ENCODE measurements around the gene ONECUT3. TPM values are rescaled to one million over a fixed set of nuclear protein-coding genes. Genes with fewer than 3 reads are reported as not detected.

The ONECUT3 gene
- total RNA-seq, 1 donor from 2014 or later: 0.94 TPM

- H3K4me3 Mint-ChIP-seq: no peak overlapping the region
- no peak overlapping the region for H3K27ac Mint-ChIP-seq
- no peaks in the 10 kb centered on the region for H3K9me3 Mint-ChIP-seq
- H3K4me1 Mint-ChIP-seq (ENCODE audit: unreplicated experiment): peaks cover 8% of the 10 kb centered on the region
- H3K27me3 Mint-ChIP-seq: peaks cover 5% of the 10 kb centered on the region
- no peak for DNase-seq (ENCODE audit: extremely low spot score, unreplicated experiment)
- TF ChIP-seq, protein P1, sequence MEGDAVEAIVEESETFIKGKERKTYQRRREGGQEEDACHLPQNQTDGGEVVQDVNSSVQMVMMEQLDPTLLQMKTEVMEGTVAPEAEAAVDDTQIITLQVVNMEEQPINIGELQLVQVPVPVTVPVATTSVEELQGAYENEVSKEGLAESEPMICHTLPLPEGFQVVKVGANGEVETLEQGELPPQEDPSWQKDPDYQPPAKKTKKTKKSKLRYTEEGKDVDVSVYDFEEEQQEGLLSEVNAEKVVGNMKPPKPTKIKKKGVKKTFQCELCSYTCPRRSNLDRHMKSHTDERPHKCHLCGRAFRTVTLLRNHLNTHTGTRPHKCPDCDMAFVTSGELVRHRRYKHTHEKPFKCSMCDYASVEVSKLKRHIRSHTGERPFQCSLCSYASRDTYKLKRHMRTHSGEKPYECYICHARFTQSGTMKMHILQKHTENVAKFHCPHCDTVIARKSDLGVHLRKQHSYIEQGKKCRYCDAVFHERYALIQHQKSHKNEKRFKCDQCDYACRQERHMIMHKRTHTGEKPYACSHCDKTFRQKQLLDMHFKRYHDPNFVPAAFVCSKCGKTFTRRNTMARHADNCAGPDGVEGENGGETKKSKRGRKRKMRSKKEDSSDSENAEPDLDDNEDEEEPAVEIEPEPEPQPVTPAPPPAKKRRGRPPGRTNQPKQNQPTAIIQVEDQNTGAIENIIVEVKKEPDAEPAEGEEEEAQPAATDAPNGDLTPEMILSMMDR (conservative IDR thresholded peaks at IDR 0.05): no peak
- no peaks in the 10 kb centered on the region for H3K36me3 Mint-ChIP-seq
Observed at GRCh38 chr19:1814833-1815604, 61.7 kb downstream of the ONECUT3 start.

GRCh38 chr19:1815605-1816529 lies 62.6 kb downstream of the ONECUT3 start:
- H3K4me1 Mint-ChIP-seq (ENCODE audit: unreplicated experiment): peaks cover 8% of the 10 kb centered on the region
- DNase-seq (ENCODE audit: extremely low spot score, unreplicated experiment): no peak
- TF ChIP-seq, protein P1 (conservative IDR thresholded peaks at IDR 0.05): no peak
- peaks cover 3% of the 10 kb centered on the region for H3K36me3 Mint-ChIP-seq
- H3K27me3 Mint-ChIP-seq: peaks cover 5% of the 10 kb centered on the region
- no peak overlapping the region for H3K4me3 Mint-ChIP-seq
- no peaks in the 10 kb centered on the region for H3K9me3 Mint-ChIP-seq
- H3K27ac Mint-ChIP-seq: no peak overlapping the region

- H3K36me3 Mint-ChIP-seq: peaks cover 3% of the 10 kb centered on the region
- TF ChIP-seq, protein P1 (conservative IDR thresholded peaks at IDR 0.05): no peak
Observed at GRCh38 chr19:1816530-1817298, 63.4 kb downstream of the ONECUT3 start.

DNA sequence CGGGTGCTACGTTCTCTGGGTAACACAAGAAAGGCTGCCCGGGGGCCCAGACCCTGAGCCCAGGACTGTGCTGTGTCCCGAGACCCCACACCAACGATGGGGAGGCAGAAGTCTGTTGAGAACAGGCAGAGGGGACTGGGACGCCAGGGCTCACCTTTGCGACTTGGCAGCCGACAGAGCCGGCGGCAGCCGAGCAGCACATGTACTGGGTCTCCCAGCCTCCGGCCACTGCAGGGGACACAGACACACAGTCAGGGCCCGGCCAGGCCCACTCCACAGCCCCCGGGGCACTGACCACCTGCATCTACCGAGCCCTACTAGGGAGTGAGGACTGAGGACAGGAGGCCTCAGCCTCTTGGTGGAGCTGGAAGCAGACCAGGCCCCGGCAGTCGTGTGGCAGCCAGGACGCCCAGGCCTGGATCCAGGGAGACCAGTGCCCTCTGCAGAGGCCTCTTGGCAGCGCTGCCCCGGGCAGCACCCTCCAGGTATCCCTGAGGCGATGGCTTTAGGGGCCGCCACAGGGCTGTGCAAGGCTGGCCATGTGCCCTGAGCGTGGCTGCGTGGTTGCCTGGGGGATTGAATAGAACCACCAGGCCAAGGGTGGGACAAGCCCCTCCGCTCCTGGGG lies 64.4 kb downstream of the ONECUT3 start:
- Mint-ChIP-seq H3K9me3 (no peaks in the 10 kb centered on the region), H3K27ac (no peak overlapping the region), H3K4me1 (ENCODE audit: unreplicated experiment) (peaks cover 6% of the 10 kb centered on the region), H3K27me3 (peaks cover 2% of the 10 kb centered on the region), H3K4me3 (no peak overlapping the region), H3K36me3 (peaks cover 3% of the 10 kb centered on the region)
- DNase-seq (ENCODE audit: extremely low spot score, unreplicated experiment): no peak
- TF ChIP-seq, protein P1 (conservative IDR thresholded peaks at IDR 0.05): no peak

More at GRCh38 chr19:1816530-1817298, 63.4 kb downstream of the ONECUT3 start:
- H3K4me1 Mint-ChIP-seq (ENCODE audit: unreplicated experiment): peaks cover 8% of the 10 kb centered on the region
- no peak for DNase-seq (ENCODE audit: extremely low spot score, unreplicated experiment)
- H3K9me3 Mint-ChIP-seq: no peaks in the 10 kb centered on the region
- H3K27me3 Mint-ChIP-seq: peaks cover 5% of the 10 kb centered on the region
- no peak overlapping the region for H3K4me3 Mint-ChIP-seq
- no peak overlapping the region for H3K27ac Mint-ChIP-seq
